Omental fat pad (tissue), 4 donors: ENCODE measurements around the gene SFXN5. TPM values are rescaled to one million over a fixed set of nuclear protein-coding genes. Genes with fewer than 3 reads are reported as not detected.
A peak's percentile ranks its signal among the peaks of the same experiment; 100 is the strongest.
"Not testable (repeated sequence)": the region's sequence is repeated elsewhere in the genome, so short reads cannot be mapped to it uniquely, and the experiment has no call there.

Source experiments
- ATAC-seq: fragments of 150-250 bp; one replicate; pipeline ENCODE4 v1.9.1; 2016; ENCODE audit warnings: mild to moderate bottlenecking, moderate library complexity; ENCODE audit not compliant: low FRiP score
- DNase-seq: peaks from one replicate; pipeline ENCODE4 v3.0.0-alpha.2; 2019; ENCODE audit warnings: low spot score
- CTCF ChIP-seq, 3 donors: fragments of 450-650 bp; IDR thresholded peaks; one replicate each; pipeline ENCODE4 v1.5.1; 2016 to 2017; ENCODE audit warnings: antibody characterized with exemption in 3 of 3, mild to moderate bottlenecking in 3 of 3, moderate library complexity in 2 of 3
- total RNA-seq, 4 donors: library from RNA; depleted of rRNA; stranded (reverse); fragments of >200 nt; gene quantifications; one replicate each; pipeline ENCODE4 v1.1.0, GENCODE V29; 2016

SFXN5 gene
- total RNA-seq, 4 donors from 2014 or later = 5.1 to 15.6 (median 9.4) TPM

GRCh38 chr2:73069041-73069854 is 2.3 kb downstream of the SFXN5 start:
- ATAC-seq (no peak), DNase-seq (no peak)
- no peak for TF ChIP-seq CTCF (IDR thresholded peaks at IDR 0.05)

GRCh38 chr2:73068147-73068546 is 3.4 kb downstream of the SFXN5 start:
- DNase-seq = no peak
- TF ChIP-seq CTCF (IDR thresholded peaks at IDR 0.05) = no peak
- no peak for ATAC-seq

- ATAC-seq (no peak), DNase-seq (no peak)
- no peak for TF ChIP-seq CTCF (IDR thresholded peaks at IDR 0.05)
These were observed 4.5 kb downstream of the SFXN5 start for GRCh38 chr2:73067043-73067442.

- not testable (repeated sequence) for ATAC-seq, DNase-seq
These were observed 6.4 kb downstream of the SFXN5 start for GRCh38 chr2:73065070-73065469.

- no peak for TF ChIP-seq CTCF (IDR thresholded peaks at IDR 0.05)
- DNase-seq = no peak
- peak; percentile 85 for ATAC-seq
These were observed 7.3 kb downstream of the SFXN5 start for GRCh38 chr2:73063909-73064875.

- TF ChIP-seq CTCF (IDR thresholded peaks at IDR 0.05) = no peak
- DNase-seq = no peak
- peak; percentile 57 for ATAC-seq
These were observed 8.0 kb downstream of the SFXN5 start for GRCh38 chr2:73063472-73063871.

GRCh38 chr2:73059106-73059505 is 12.4 kb downstream of the SFXN5 start:
- TF ChIP-seq CTCF (IDR thresholded peaks at IDR 0.05) = no peak
- ATAC-seq (no peak), DNase-seq (no peak)
